ENCODE measurements around the gene RAPH1. TPM values are rescaled to one million over a fixed set of nuclear protein-coding genes. Genes with fewer than 3 reads are reported as not detected.

Gene RAPH1
- total RNA-seq, 1 donor from 2014 or later: 30.3 TPM

DNA sequence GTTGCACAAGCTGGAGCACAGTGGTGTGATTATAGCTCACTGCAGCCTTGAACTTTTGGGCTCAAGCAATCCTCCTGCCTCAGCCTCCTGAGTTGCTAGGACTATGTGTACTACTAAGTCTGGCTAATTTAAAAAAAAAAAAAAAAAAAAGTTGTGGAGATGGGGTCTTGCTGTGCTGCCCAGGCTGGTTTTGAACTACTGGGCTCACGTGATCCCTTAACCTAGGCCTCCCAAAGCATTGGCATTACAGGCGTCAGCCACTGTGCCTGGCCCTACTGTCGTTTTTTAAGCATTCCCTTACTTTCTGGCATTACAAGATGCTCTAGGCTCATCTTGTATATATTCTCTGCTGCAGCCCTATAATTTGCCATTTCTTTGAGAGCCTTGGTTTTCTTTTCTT, 88.3 kb downstream of the RAPH1 start:
- Mint-ChIP-seq H3K9me3 (no peaks in the 10 kb centered on the region), H3K4me3 (no peak overlapping the region)
- DNase-seq (ENCODE audit: low spot score in 2 of 2, unreplicated experiment in 2 of 2): no peak

GRCh38 chr2:203446071-203446481, 89.0 kb downstream of the RAPH1 start:
- Mint-ChIP-seq H3K27ac (no peak overlapping the region), H3K4me1 (peaks cover 20% of the 10 kb centered on the region), H3K27me3 (ENCODE audit: low read depth) (no peaks in the 10 kb centered on the region), H3K36me3 (peaks cover 20% of the 10 kb centered on the region), H3K4me3 (no peak overlapping the region), H3K9me3 (no peaks in the 10 kb centered on the region)
- TF ChIP-seq, protein P1, sequence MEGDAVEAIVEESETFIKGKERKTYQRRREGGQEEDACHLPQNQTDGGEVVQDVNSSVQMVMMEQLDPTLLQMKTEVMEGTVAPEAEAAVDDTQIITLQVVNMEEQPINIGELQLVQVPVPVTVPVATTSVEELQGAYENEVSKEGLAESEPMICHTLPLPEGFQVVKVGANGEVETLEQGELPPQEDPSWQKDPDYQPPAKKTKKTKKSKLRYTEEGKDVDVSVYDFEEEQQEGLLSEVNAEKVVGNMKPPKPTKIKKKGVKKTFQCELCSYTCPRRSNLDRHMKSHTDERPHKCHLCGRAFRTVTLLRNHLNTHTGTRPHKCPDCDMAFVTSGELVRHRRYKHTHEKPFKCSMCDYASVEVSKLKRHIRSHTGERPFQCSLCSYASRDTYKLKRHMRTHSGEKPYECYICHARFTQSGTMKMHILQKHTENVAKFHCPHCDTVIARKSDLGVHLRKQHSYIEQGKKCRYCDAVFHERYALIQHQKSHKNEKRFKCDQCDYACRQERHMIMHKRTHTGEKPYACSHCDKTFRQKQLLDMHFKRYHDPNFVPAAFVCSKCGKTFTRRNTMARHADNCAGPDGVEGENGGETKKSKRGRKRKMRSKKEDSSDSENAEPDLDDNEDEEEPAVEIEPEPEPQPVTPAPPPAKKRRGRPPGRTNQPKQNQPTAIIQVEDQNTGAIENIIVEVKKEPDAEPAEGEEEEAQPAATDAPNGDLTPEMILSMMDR (IDR thresholded peaks at IDR 0.05; ENCODE audit: unreplicated experiment): no peak
- DNase-seq (ENCODE audit: low spot score in 2 of 2, unreplicated experiment in 2 of 2): no peak

More for the DNA sequence above, 88.3 kb downstream of the RAPH1 start:
- Mint-ChIP-seq H3K27me3 (ENCODE audit: low read depth) (no peaks in the 10 kb centered on the region), H3K4me1 (peaks cover 25% of the 10 kb centered on the region), H3K36me3 (peaks cover 17% of the 10 kb centered on the region), H3K27ac (no peak overlapping the region)
- TF ChIP-seq, protein P1 (IDR thresholded peaks at IDR 0.05; ENCODE audit: unreplicated experiment): no peak

GRCh38 chr2:203444738-203445137, 90.4 kb downstream of the RAPH1 start:
- TF ChIP-seq, protein P1 (IDR thresholded peaks at IDR 0.05; ENCODE audit: unreplicated experiment): no peak
- H3K4me1 Mint-ChIP-seq: peaks cover 12% of the 10 kb centered on the region
- no peak overlapping the region for H3K27ac Mint-ChIP-seq
- no peaks in the 10 kb centered on the region for H3K27me3 Mint-ChIP-seq (ENCODE audit: low read depth)
- DNase-seq (ENCODE audit: low spot score in 2 of 2, unreplicated experiment in 2 of 2): no peak
- H3K9me3 Mint-ChIP-seq: no peaks in the 10 kb centered on the region
- no peak overlapping the region for H3K4me3 Mint-ChIP-seq
- H3K36me3 Mint-ChIP-seq: peaks cover 20% of the 10 kb centered on the region

DNA sequence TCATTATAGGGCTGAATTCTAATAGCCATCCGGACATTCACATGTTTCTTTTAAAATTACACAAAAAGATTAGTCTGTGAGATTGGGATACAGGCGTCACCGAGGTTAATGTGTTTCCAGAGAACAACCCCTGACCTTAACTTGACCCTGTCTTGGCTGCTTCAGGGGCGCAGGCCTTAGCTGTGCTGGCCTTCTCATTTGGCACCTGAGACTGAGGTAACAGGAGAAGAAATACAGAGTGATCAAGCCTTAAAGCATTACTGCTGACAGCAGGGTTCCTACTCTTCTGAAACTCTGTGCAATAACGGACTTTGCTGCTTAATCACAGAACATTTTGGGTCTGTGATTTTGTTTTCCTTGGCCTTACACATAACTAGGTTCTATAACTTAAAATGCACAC, 92.6 kb downstream of the RAPH1 start:
- no peak for DNase-seq (ENCODE audit: low spot score in 2 of 2, unreplicated experiment in 2 of 2)
- peaks cover 12% of the 10 kb centered on the region for H3K4me1 Mint-ChIP-seq
- H3K27ac Mint-ChIP-seq: peak overlapping the region; percentile 73

GRCh38 chr2:203441463-203441862, 93.6 kb downstream of the RAPH1 start:
- no peaks in the 10 kb centered on the region for H3K9me3 Mint-ChIP-seq
- no peaks in the 10 kb centered on the region for H3K27me3 Mint-ChIP-seq (ENCODE audit: low read depth)
- TF ChIP-seq, protein P1 (IDR thresholded peaks at IDR 0.05; ENCODE audit: unreplicated experiment): no peak
- H3K27ac Mint-ChIP-seq: peak overlapping the region; percentile 74
- H3K36me3 Mint-ChIP-seq: peaks cover 22% of the 10 kb centered on the region
- peaks cover 12% of the 10 kb centered on the region for H3K4me1 Mint-ChIP-seq
- no peak overlapping the region for H3K4me3 Mint-ChIP-seq
- DNase-seq (ENCODE audit: low spot score in 2 of 2, unreplicated experiment in 2 of 2): no peak

More for the DNA sequence above, 92.6 kb downstream of the RAPH1 start:
- H3K36me3 Mint-ChIP-seq: peaks cover 24% of the 10 kb centered on the region
- no peaks in the 10 kb centered on the region for H3K27me3 Mint-ChIP-seq (ENCODE audit: low read depth)
- H3K4me3 Mint-ChIP-seq: no peak overlapping the region
- TF ChIP-seq, protein P1 (IDR thresholded peaks at IDR 0.05; ENCODE audit: unreplicated experiment): no peak
- H3K9me3 Mint-ChIP-seq: no peaks in the 10 kb centered on the region

DNA sequence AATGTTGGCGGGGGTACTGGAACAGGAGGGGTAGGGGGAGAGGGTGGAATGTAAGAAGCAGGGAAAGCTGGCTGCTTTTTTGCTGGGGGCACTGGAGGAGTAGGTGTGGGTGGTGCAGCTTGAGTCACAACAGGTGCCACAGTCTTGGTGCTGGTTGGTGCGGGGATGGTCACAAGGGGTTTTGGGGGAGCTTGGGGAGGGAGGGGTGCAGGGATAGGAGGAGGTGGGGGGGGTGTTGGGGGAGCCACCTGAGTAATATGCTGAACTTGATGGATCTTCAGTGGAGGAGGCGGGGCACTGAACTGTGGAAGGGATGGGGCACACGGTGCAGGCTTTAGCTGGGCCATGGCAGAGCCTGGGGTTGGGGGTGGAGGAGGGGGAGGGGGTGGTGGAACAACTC, 94.4 kb downstream of the RAPH1 start:
- peaks cover 12% of the 10 kb centered on the region for H3K4me1 Mint-ChIP-seq
- H3K27me3 Mint-ChIP-seq (ENCODE audit: low read depth): no peaks in the 10 kb centered on the region
- no peak for DNase-seq (ENCODE audit: low spot score in 2 of 2, unreplicated experiment in 2 of 2)
- no peak overlapping the region for H3K27ac Mint-ChIP-seq
- no peak overlapping the region for H3K4me3 Mint-ChIP-seq
- TF ChIP-seq, protein P1 (IDR thresholded peaks at IDR 0.05; ENCODE audit: unreplicated experiment): no peak
- H3K9me3 Mint-ChIP-seq: no peaks in the 10 kb centered on the region
- peaks cover 15% of the 10 kb centered on the region for H3K36me3 Mint-ChIP-seq

All from mesothelial cell of epicardium (in vitro differentiated cells).